OCI-LY7 (cell line): Measurements from ENCODE around the gene CDH2. TPM values are rescaled to one million over a fixed set of nuclear protein-coding genes. Genes with fewer than 3 reads are reported as not detected.

ENCODE experiments used
- BruUV-seq: library from RNA; stranded (reverse); fragments of 400-500 nt; replicated peaks from 2 replicates; lab custom pipeline; 2021; lab: Mats Ljungman, UMichigan
- CTCF ChIA-PET: fragments of 300-600 bp; sonication (Branson Sonifier 250); formaldehyde crosslinking; loops from one replicate; lab custom pipeline; 2022; ENCODE audit warnings: antibody characterized with exemption; ENCODE audit not compliant: unreplicated experiment; lab: Charles Lee
- POLR2A ChIA-PET: fragments of 300-600 bp; sonication (Branson Sonifier 250); formaldehyde crosslinking; loops from one replicate; lab custom pipeline; 2022; ENCODE audit warnings: antibody characterized with exemption; lab: Charles Lee
- DNase-seq: peaks from one replicate; pipeline ENCODE4 v3.0.0-alpha.2; 2015; ENCODE audit warnings: low spot score
- H2AFZ ChIP-seq: fragments of 200-600 bp; sonication (generic), shearing (Covaris generic); 2 replicates; pipeline ENCODE4 v1.6.1; 2014; ENCODE audit warnings: mild to moderate bottlenecking, antibody characterized with exemption, low read length, moderate library complexity
- H3K27ac ChIP-seq: fragments of 200-600 bp; sonication (generic); 2 replicates; pipeline ENCODE4 v1.5.1; 2014; ENCODE audit warnings: mixed run types, low read depth, mild to moderate bottlenecking, moderate library complexity, low read length, inconsistent platforms; ENCODE audit not compliant: poor library complexity, severe bottlenecking
- H3K36me3 ChIP-seq: fragments of 200-600 bp; sonication (generic); 2 replicates; pipeline ENCODE4 v1.6.1; 2014; ENCODE audit warnings: mild to moderate bottlenecking, antibody characterized with exemption, low read length, moderate library complexity, mixed read lengths; ENCODE audit not compliant: insufficient read depth
- H3K4me1 ChIP-seq: fragments of 200-600 bp; sonication (generic); 2 replicates; pipeline ENCODE4 v1.5.1; 2014; ENCODE audit warnings: mild to moderate bottlenecking, low read length; ENCODE audit not compliant: insufficient read depth, poor library complexity, severe bottlenecking
- H3K4me2 ChIP-seq: fragments of 200-600 bp; sonication (generic); 2 replicates; pipeline ENCODE4 v1.6.1; 2014; ENCODE audit warnings: mild to moderate bottlenecking, low read length
- H3K4me3 ChIP-seq: fragments of 200-600 bp; sonication (generic); 2 replicates; pipeline ENCODE4 v1.5.1; 2014; ENCODE audit warnings: mild to moderate bottlenecking, low read depth, low read length; ENCODE audit not compliant: poor library complexity, severe bottlenecking
- H3K79me2 ChIP-seq: fragments of 200-600 bp; sonication (generic); 2 replicates; pipeline ENCODE4 v1.6.1; 2016; ENCODE audit warnings: low read depth, mild to moderate bottlenecking, low read length, moderate library complexity, mixed read lengths; ENCODE audit not compliant: insufficient read depth
- H3K9me2 ChIP-seq: fragments of 200-600 bp; sonication (generic); 2 replicates; pipeline ENCODE4 v1.6.1; 2016; ENCODE audit warnings: mild to moderate bottlenecking, low read length, mixed read lengths; ENCODE audit not compliant: insufficient read depth
- H3K9me3 ChIP-seq: fragments of 200-600 bp; sonication (generic); 2 replicates; pipeline ENCODE4 v1.6.1; 2014; ENCODE audit warnings: mild to moderate bottlenecking, mixed run types, low read length, mixed read lengths
- H4K20me1 ChIP-seq: fragments of 200-600 bp; sonication (generic); 2 replicates; pipeline ENCODE4 v1.6.1; 2014; ENCODE audit warnings: mild to moderate bottlenecking, antibody characterized with exemption, low read length, moderate library complexity, mixed read lengths; ENCODE audit not compliant: insufficient read depth
- CTCF ChIP-seq: fragments of 200-600 bp; sonication (generic); conservative IDR thresholded peaks from 2 replicates; pipeline ENCODE4 v1.5.1; 2014; ENCODE audit warnings: mild to moderate bottlenecking, antibody characterized with exemption, low read length, moderate library complexity, mixed read lengths
- EZH2phosphoT487 ChIP-seq: fragments of 200-600 bp; sonication (generic); IDR thresholded peaks from 2 replicates; pipeline ENCODE4 v1.6.1; 2018; ENCODE audit warnings: low read depth, borderline replicate concordance, mild to moderate bottlenecking, mixed run types, antibody characterized with exemption, low read length, moderate library complexity, mixed read lengths
- intact Hi-C: fragments of 100-400 bp; cut with micrococcal nuclease; formaldehyde crosslinking; loops from one replicate; pipeline ENCODE4 v1.10.0; 2022; ENCODE audit not compliant: unreplicated experiment
- total RNA-seq, 2 experiments: library from RNA; depleted of rRNA in 1 of 2; stranded (reverse); fragments of >200 nt in 1 of 2; shearing (Covaris generic) in 1 of 2; gene quantifications; 2 replicates each; pipeline ENCODE4 v1.2.3, GENCODE V29; 2014 to 2022

The CDH2 gene
- total RNA-seq, 2 experiments from 2014 or later, result not detected

DNA sequence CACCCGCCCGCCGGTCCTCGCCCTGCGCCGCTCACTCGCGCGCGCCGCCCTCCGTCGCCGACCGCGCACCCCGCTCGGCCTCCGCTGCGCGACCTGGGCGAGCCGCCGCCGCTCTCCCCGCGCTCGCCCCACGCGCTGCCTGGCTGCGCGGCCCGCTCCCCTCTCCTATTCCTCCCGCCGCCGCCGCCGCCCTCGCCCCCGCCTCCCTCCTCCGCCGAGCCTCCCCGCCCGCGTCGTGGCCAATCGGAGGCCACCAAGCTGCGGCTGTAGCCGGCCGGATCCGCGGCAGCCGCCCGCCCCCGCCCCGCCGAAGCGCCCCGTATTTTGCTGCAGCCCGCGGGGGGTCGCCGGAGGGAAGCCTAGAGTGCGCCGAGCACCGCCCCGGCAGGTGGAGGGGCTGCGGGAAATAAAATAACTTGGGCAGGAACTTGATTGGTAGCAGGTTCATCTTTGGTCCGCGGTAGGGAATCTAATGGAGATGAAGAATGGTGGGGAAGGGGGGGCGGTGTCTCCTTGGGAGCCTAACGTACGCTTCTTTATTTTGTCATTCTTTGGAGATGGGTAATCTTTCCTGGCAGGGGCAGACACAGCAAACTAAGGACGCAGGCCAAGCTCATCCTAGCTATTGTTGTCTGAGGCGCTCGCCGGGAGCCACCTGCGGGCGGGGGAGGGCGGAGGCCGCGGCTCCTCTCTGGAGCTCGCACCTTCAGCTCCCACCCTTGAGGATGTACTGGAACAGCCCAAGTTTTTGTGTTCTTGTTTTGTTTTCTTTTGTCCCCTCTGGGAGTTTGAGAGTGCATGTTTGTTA is 1.1 kb upstream of the CDH2 start:
- intact Hi-C loops, result no loop called here
- POLR2A ChIA-PET, result no interaction called here
- Histone ChIP-seq H3K9me2 (no peaks in the 10 kb centered on the region), H4K20me1 (no peaks in the 10 kb centered on the region), H3K27ac (no peak overlapping the region), H3K4me3 (no peak overlapping the region), H3K36me3 (no peaks in the 10 kb centered on the region), H3K4me2 (no peak overlapping the region), H2AFZ (no peak overlapping the region), H3K4me1 (no peaks in the 10 kb centered on the region), H3K79me2 (no peaks in the 10 kb centered on the region), H3K9me3 (no peaks in the 10 kb centered on the region)
- no peak for TF ChIP-seq EZH2phosphoT487
- DNase-seq, result no peak
- CTCF ChIA-PET, result no interaction called here
- no TSS peak for BruUV-seq

DNA sequence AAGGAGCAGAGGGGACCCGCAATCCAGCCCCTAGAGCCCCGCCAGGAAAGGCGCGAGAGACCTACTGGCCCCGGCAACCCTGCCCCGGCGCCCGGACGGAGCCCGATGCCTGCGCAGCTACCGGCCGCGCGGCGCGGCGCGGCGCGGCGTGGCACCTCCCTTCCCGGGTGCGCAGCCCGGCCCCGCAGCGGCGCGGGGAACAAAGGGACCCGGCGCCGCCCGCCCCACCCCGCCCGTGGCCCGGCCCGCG is 307 bp downstream of the CDH2 start:
- TF ChIP-seq CTCF (no peak), EZH2phosphoT487 (no peak)
- ChIA-PET CTCF (no interaction called here), POLR2A (no interaction called here)
- Histone ChIP-seq H3K27ac (no peak overlapping the region), H3K36me3 (no peaks in the 10 kb centered on the region), H3K4me1 (no peaks in the 10 kb centered on the region), H4K20me1 (no peaks in the 10 kb centered on the region), H3K9me3 (no peaks in the 10 kb centered on the region), H2AFZ (no peak overlapping the region), H3K4me2 (no peak overlapping the region), H3K79me2 (no peaks in the 10 kb centered on the region), H3K9me2 (no peaks in the 10 kb centered on the region), H3K4me3 (no peak overlapping the region)
- DNase-seq, result no peak
- BruUV-seq, result no TSS peak
- intact Hi-C loops, result no loop called here

DNA sequence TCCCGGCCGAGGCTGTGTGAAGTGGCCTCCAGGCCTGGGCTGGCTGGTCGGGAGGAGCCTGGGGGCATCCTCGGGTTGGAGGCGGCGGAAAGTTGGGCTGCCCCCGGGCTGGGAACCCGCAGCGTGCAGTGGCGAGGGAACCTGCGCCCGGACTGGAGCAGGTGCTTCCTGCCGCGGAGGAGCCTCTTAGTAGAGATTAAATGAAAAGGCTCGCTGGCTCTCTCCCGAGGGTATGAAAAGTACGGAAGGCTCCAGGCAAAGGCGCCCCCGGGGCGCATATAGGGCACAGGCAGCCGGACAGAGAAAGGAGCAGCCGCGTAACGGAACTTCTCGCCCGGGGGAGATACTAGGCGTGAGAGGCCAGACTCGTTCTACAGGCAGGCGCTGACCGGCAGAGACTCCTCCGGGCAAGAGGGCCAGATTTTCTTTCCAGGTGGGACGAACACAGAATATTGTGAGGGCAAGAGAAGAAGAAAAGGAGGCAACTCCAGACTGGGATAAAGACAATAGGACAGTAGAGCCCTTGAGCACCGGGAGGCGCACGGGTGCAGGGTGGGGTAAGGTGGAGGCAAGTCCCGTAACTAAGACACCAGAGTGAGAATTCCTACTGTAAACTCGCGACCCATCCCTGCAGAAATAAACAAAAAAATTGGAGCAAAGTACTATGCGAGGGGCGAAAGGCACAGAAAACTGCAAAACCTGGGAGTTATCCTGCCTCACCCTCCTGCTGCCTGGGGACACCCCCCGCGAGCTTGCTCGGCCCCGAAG is 816 bp downstream of the CDH2 start:
- Histone ChIP-seq H3K36me3 (no peaks in the 10 kb centered on the region), H3K79me2 (no peaks in the 10 kb centered on the region), H3K9me3 (no peaks in the 10 kb centered on the region), H3K9me2 (no peaks in the 10 kb centered on the region), H3K4me1 (no peaks in the 10 kb centered on the region), H3K4me3 (no peak overlapping the region), H3K27ac (no peak overlapping the region), H2AFZ (no peak overlapping the region), H3K4me2 (no peak overlapping the region), H4K20me1 (no peaks in the 10 kb centered on the region)
- ChIA-PET CTCF (no interaction called here), POLR2A (no interaction called here)
- intact Hi-C loops, result no loop called here
- no peak for DNase-seq
- BruUV-seq, result no TSS peak
- TF ChIP-seq CTCF (no peak), EZH2phosphoT487 (no peak)
